H9 (cell line): ENCODE results near the gene PDE7B. TPM values are rescaled to one million over a fixed set of nuclear protein-coding genes. Genes with fewer than 3 reads are reported as not detected.

ENCODE experiments used
- DNase-seq: peaks from one replicate; pipeline ENCODE4 v3.0.0-alpha.2; 2017
- H2AFZ ChIP-seq: one replicate; pipeline ENCODE4 v1.6.1; 2013; ENCODE audit warnings: mild to moderate bottlenecking, low read length, control low read depth, moderate library complexity
- H2AK5ac ChIP-seq: 2 replicates; pipeline ENCODE4 v1.6.1; 2013; ENCODE audit warnings: low read length, control low read depth, mixed read lengths; ENCODE audit not compliant: insufficient read length
- H2BK120ac ChIP-seq: one replicate; pipeline ENCODE4 v1.6.1; 2013; ENCODE audit warnings: low read depth, mild to moderate bottlenecking, low read length, control low read depth, inconsistent platforms; ENCODE audit not compliant: poor library complexity, severe bottlenecking
- H2BK12ac ChIP-seq: 2 replicates; pipeline ENCODE4 v1.6.1; 2013; ENCODE audit warnings: low read length, control low read depth, mixed read lengths, low read depth; ENCODE audit not compliant: insufficient read length
- H2BK15ac ChIP-seq: 2 replicates; pipeline ENCODE4 v1.6.1; 2013; ENCODE audit warnings: low read depth, low read length, control low read depth
- H2BK20ac ChIP-seq: one replicate; pipeline ENCODE4 v1.6.1; 2013; ENCODE audit warnings: low read depth, mild to moderate bottlenecking, low read length, control low read depth, inconsistent platforms; ENCODE audit not compliant: poor library complexity, severe bottlenecking
- H2BK5ac ChIP-seq: 2 replicates; pipeline ENCODE4 v1.6.1; 2013; ENCODE audit warnings: low read length, control low read depth, mixed read lengths; ENCODE audit not compliant: insufficient read length
- H3K14ac ChIP-seq: 2 replicates; pipeline ENCODE4 v1.6.1; 2013; ENCODE audit warnings: low read length, control low read depth; ENCODE audit not compliant: insufficient read depth
- H3K18ac ChIP-seq: 2 replicates; pipeline ENCODE4 v1.6.1; 2013; ENCODE audit warnings: low read depth, mild to moderate bottlenecking, mixed read lengths, low read length, control low read depth; ENCODE audit not compliant: insufficient read length
- H3K23ac ChIP-seq: 2 replicates; pipeline ENCODE4 v1.6.1; 2013; ENCODE audit warnings: low read length, control low read depth, mixed read lengths, low read depth; ENCODE audit not compliant: insufficient read length
- H3K23me2 ChIP-seq: 2 replicates; pipeline ENCODE4 v1.6.1; 2013; ENCODE audit warnings: low read depth, mild to moderate bottlenecking, mixed read lengths, low read length, control low read depth; ENCODE audit not compliant: insufficient read length, poor library complexity, severe bottlenecking
- H3K27ac ChIP-seq: 2 replicates; pipeline ENCODE4 v1.5.1; 2013; ENCODE audit warnings: low read length, control low read depth, mixed read lengths, low read depth; ENCODE audit not compliant: insufficient read length
- H3K27me3 ChIP-seq: 2 replicates; pipeline ENCODE4 v1.6.1; 2013; ENCODE audit warnings: low read length, control low read depth, inconsistent platforms; ENCODE audit not compliant: insufficient read depth
- H3K4ac ChIP-seq: 2 replicates; pipeline ENCODE4 v1.6.1; 2013; ENCODE audit warnings: low read depth, mild to moderate bottlenecking, control low read depth, inconsistent platforms, low read length, moderate library complexity
- H3K4me1 ChIP-seq: 2 replicates; pipeline ENCODE4 v1.6.1; 2013; ENCODE audit warnings: low read length, control low read depth, inconsistent platforms; ENCODE audit not compliant: insufficient read depth
- H3K4me2 ChIP-seq: 2 replicates; pipeline ENCODE4 v1.6.1; 2013; ENCODE audit warnings: low read length, control low read depth, mixed read lengths; ENCODE audit not compliant: insufficient read length, insufficient read depth
- H3K56ac ChIP-seq: 2 replicates; pipeline ENCODE4 v1.6.1; 2013; ENCODE audit warnings: low read depth, mild to moderate bottlenecking, mixed read lengths, low read length, control low read depth; ENCODE audit not compliant: insufficient read length
- H3K79me1 ChIP-seq: 2 replicates; pipeline ENCODE4 v1.6.1; 2013; ENCODE audit warnings: low read depth, mild to moderate bottlenecking, moderate library complexity, low read length, control low read depth, inconsistent platforms; ENCODE audit not compliant: insufficient read depth, poor library complexity, severe bottlenecking
- H3K79me2 ChIP-seq: 2 replicates; pipeline ENCODE4 v1.6.1; 2013; ENCODE audit warnings: low read length, control low read depth, inconsistent platforms; ENCODE audit not compliant: insufficient read depth
- H3K9ac ChIP-seq: 2 replicates; pipeline ENCODE4 v1.6.1; 2013; ENCODE audit warnings: low read length, control low read depth, mixed read lengths; ENCODE audit not compliant: insufficient read length; ENCODE audit errors: extremely low read depth
- H3K9me3 ChIP-seq: one replicate; pipeline ENCODE4 v1.6.1; 2013; ENCODE audit warnings: low read depth, low read length, inconsistent platforms; ENCODE audit not compliant: control insufficient read depth
- H3T11ph ChIP-seq: one replicate; pipeline ENCODE4 v1.6.1; 2013; ENCODE audit warnings: mild to moderate bottlenecking, low read length, control low read depth, inconsistent platforms
- H4K20me1 ChIP-seq: one replicate; pipeline ENCODE4 v1.6.1; 2013; ENCODE audit not compliant: control insufficient read depth, insufficient read length, insufficient read depth
- H4K5ac ChIP-seq: 2 replicates; pipeline ENCODE4 v1.6.1; 2013; ENCODE audit warnings: low read depth, mild to moderate bottlenecking, mixed read lengths, low read length, control low read depth; ENCODE audit not compliant: insufficient read length
- H4K8ac ChIP-seq: replicated peaks from 2 replicates; pipeline ENCODE4 v1.6.1; 2013; ENCODE audit warnings: low read length, control low read depth, mixed read lengths, low read depth; ENCODE audit not compliant: insufficient read length
- H4K91ac ChIP-seq: 2 replicates; pipeline ENCODE4 v1.6.1; 2013; ENCODE audit warnings: low read depth, mild to moderate bottlenecking, moderate library complexity, mixed read lengths, low read length, control low read depth; ENCODE audit not compliant: insufficient read length
- H3K27ac Mint-ChIP-seq, 3 experiments: 2 replicates in 2 of 3; 3 replicates in 1 of 3; pipeline ENCODE4 v1.8.0; 2020 to 2021; ENCODE audit warnings: mixed read lengths in 3 of 3, mild to moderate bottlenecking in 1 of 3, moderate library complexity in 1 of 3
- H3K27me3 Mint-ChIP-seq: 2 replicates; pipeline ENCODE4 v1.8.0; 2021; ENCODE audit warnings: low read depth, mild to moderate bottlenecking, moderate library complexity, mixed read lengths
- H3K36me3 Mint-ChIP-seq, 3 experiments: 2 replicates in 2 of 3; 3 replicates in 1 of 3; pipeline ENCODE4 v1.8.0; 2020 to 2021; ENCODE audit warnings: low read depth in 3 of 3, mixed read lengths in 3 of 3; ENCODE audit not compliant: insufficient read depth in 1 of 3
- H3K4me1 Mint-ChIP-seq, 2 experiments: 2 replicates each; pipeline ENCODE4 v1.8.0; 2020; ENCODE audit warnings: mixed read lengths in 2 of 2
- H3K4me3 Mint-ChIP-seq, 2 experiments: 2 replicates in 1 of 2; 3 replicates in 1 of 2; pipeline ENCODE4 v1.8.0; 2020 to 2021; ENCODE audit warnings: mild to moderate bottlenecking in 2 of 2, mixed read lengths in 2 of 2, moderate library complexity in 1 of 2
- H3K9me3 Mint-ChIP-seq, 2 experiments: 2 replicates in 1 of 2; 3 replicates in 1 of 2; pipeline ENCODE4 v1.8.0; 2020; ENCODE audit warnings: mild to moderate bottlenecking in 2 of 2, mixed read lengths in 2 of 2, moderate library complexity in 1 of 2
- WGBS: extraction: QIAGEN DNeasy Blood & Tissue Kit; methylation state at CpG from one replicate; pipeline ENCODE4 v1.1.7; 2013; ENCODE audit warnings: missing lambda C conversion rate, low lambda C conversion rate, mixed read lengths; ENCODE audit not compliant: insufficient read length; ENCODE audit errors: extremely low coverage; 5-methylcytosine and 5-hydroxymethylcytosine counted together
- total RNA-seq: library from RNA; stranded (reverse); gene quantifications from 2 replicates; pipeline ENCODE4 v1.2.1, GENCODE V29; 2021
- TF ChIP-seq, protein P1 (sequence below): fragments of 200-600 bp; sonication (generic); conservative IDR thresholded peaks from 3 replicates; pipeline ENCODE4 v1.8.0; 2021; ENCODE audit warnings: antibody characterized with exemption, mild to moderate bottlenecking

PDE7B gene
- total RNA-seq, 1 experiment from 2014 or later, result not detected

DNA sequence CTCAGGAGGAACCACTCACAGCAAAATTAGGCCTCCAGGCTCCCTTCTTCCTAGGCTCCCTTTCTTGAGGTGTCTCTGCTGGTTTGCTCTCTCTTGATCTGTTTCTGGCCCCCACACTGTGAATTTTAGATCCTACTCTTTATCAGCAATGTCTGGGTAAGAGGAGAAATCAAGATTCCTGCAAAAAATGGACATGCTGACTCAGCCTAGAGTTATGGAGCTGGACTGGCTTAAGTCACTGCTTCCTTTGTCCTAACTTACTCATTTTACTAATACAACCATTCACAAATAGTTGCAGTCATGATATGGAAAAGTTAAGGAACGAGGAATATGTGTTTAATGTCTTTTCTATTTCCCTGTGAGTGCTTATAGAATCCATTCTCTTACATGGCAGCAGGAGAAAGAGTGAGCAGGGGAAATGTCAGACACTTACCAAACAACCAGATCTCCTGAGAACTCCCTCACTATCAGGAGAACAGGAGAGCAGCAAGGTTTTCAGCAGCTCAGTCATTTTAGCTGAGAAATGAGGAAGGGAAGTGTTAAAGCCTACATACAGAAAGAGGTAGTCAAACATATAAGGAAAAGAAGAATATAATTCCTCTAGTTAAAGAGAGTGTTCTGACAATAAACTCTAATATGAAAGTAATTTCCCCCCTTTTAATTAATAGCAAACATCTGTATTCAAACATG lies 160.8 kb downstream of the PDE7B start:
- no peak overlapping the region for H2BK20ac ChIP-seq
- H3K23me2 ChIP-seq, result no peaks in the 10 kb centered on the region
- no peak overlapping the region for H3K23ac ChIP-seq
- no peaks in the 10 kb centered on the region for H3K27me3 ChIP-seq
- no peaks in the 10 kb centered on the region for H4K20me1 ChIP-seq
- no peak overlapping the region for H3K56ac ChIP-seq
- no peak overlapping the region for H2BK5ac ChIP-seq
- no peaks in the 10 kb centered on the region for H3K9me3 ChIP-seq
- H3K27ac Mint-ChIP-seq, result peak overlapping the region in 1 of 3 experiments; percentile 17; a peak in 1 of 7 replicates
- H4K5ac ChIP-seq, result no peak overlapping the region
- H3K4me2 ChIP-seq, result no peak overlapping the region
- peaks cover 0 to 2% (median 0%) of the 10 kb centered on the region in 3 experiments; a peak in 1 of 7 replicates for H3K36me3 Mint-ChIP-seq
- H3K14ac ChIP-seq, result no peak overlapping the region
- no peak overlapping the region for H2AFZ ChIP-seq
- no peak overlapping the region for H3K27ac ChIP-seq
- no peak overlapping the region for H4K8ac ChIP-seq
- H2AK5ac ChIP-seq, result no peak overlapping the region
- H3K27me3 Mint-ChIP-seq, result no peaks in the 10 kb centered on the region
- H3K4me1 ChIP-seq, result no peaks in the 10 kb centered on the region
- no peak overlapping the region for H2BK120ac ChIP-seq
- DNase-seq, result no peak
- H3K79me2 ChIP-seq, result no peaks in the 10 kb centered on the region
- H3K79me1 ChIP-seq, result no peaks in the 10 kb centered on the region
- H3K4me3 Mint-ChIP-seq, result no peak overlapping the region
- H3K18ac ChIP-seq, result no peak overlapping the region
- no peak overlapping the region for H3K9ac ChIP-seq
- no peak overlapping the region for H2BK15ac ChIP-seq
- no peak overlapping the region for H3K4ac ChIP-seq
- no peak overlapping the region for H4K91ac ChIP-seq
- WGBS, result no CpG with 5 or more reads among the region's 1 CpG
- peaks cover 4 to 8% of the 10 kb centered on the region in 2 experiments; a peak in 3 of 4 replicates for H3K4me1 Mint-ChIP-seq
- H3K9me3 Mint-ChIP-seq, result peaks cover 8 to 9% of the 10 kb centered on the region in 2 experiments; a peak in 4 of 5 replicates
- TF ChIP-seq, protein P1, sequence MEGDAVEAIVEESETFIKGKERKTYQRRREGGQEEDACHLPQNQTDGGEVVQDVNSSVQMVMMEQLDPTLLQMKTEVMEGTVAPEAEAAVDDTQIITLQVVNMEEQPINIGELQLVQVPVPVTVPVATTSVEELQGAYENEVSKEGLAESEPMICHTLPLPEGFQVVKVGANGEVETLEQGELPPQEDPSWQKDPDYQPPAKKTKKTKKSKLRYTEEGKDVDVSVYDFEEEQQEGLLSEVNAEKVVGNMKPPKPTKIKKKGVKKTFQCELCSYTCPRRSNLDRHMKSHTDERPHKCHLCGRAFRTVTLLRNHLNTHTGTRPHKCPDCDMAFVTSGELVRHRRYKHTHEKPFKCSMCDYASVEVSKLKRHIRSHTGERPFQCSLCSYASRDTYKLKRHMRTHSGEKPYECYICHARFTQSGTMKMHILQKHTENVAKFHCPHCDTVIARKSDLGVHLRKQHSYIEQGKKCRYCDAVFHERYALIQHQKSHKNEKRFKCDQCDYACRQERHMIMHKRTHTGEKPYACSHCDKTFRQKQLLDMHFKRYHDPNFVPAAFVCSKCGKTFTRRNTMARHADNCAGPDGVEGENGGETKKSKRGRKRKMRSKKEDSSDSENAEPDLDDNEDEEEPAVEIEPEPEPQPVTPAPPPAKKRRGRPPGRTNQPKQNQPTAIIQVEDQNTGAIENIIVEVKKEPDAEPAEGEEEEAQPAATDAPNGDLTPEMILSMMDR, result no peak
- no peak overlapping the region for H2BK12ac ChIP-seq
- no peak overlapping the region for H3T11ph ChIP-seq
